Measurements from ENCODE around the gene CCDC88C.

- TF ChIP-seq GATA1 (IDR thresholded peaks at IDR 0.05; ENCODE audit: low read depth, low read length) (no peak), POLR2A (IDR thresholded peaks at IDR 0.05; ENCODE audit: low read length) (no peak)
These were observed 35.6 kb downstream of the CCDC88C start for GRCh38 chr14:91381801-91382670.
